GM18499 (cell line): ENCODE results near the gene FBXL16.

Experiments used
- ATAC-seq: cut with Tn5 transposase; IDR thresholded peaks from one replicate; pipeline ENCODE4 v1.9.1; 2021; ENCODE audit warnings: moderate number of reproducible peaks; ENCODE audit not compliant: insufficient read depth, unreplicated experiment

Gene FBXL16

DNA sequence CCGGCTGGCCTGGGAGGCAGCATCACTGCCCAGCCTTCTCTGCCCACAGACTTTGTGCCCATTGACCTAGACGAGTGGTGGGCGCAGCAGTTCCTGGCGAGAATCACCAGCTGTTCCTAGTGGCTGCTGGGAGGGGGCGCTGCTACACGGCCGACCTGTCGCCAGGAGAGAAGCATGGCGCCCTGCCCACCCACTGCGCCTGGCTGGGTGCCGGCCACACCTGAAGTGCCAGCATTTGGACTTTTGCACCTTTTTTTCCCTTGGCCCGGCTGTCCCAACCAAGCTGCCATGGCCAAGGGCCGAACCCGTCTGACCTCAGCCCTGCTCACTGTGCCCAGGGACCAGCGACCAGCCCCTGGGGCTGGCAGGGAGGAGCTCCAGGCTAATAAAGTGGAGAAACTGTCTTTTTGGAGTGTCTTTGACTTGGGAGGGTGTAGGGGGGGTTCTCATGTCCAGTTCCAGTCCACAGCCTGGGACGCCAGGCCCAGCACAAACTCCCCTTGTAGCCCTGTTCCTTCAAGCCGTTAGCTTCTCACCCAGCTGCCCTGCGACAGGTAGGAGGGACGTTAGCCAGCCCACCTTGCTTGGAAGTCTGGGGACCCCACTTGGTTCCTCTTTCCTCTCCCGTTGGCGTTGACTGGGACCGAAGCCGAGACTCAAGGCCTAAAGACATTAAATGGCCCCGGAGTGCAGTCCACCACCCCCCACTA, 57.4 kb downstream of the FBXL16 start:
- ATAC-seq = no peak

DNA sequence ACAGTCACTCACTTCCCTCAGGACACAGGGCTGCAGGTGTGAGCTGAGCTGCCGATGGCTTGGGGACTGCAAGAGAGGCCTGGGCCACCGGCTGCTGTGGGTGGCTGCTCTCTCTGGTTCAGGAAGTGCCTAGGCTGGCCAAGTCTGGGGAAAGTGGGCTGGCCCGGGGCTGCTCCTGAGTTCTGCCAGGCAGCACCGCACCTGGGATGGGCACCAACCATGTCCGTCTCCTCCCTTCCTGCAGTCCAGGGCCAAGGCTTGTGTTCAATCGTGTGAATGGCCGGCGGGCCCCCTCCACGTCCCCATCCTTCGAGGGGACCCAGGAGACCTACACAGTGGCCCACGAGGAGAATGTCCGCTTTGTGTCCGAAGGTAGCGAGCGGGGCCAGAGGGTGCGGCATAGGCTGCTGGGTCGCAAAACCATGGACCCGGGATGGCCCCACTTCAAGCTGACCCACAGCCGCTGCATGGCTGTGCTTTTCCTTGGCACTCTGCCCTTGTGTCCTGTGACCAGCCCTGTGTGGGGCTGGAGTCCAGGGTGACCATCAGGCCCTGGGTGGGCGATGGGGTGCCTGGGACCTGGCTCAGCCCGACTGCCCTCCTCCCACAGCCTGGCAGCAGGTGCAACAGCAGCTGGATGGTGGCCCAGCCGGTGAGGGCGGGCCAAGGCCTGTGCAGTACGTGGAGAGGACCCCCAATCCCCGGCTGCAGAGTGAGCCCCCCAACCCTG, 58.3 kb downstream of the FBXL16 start:
- no peak for ATAC-seq

DNA sequence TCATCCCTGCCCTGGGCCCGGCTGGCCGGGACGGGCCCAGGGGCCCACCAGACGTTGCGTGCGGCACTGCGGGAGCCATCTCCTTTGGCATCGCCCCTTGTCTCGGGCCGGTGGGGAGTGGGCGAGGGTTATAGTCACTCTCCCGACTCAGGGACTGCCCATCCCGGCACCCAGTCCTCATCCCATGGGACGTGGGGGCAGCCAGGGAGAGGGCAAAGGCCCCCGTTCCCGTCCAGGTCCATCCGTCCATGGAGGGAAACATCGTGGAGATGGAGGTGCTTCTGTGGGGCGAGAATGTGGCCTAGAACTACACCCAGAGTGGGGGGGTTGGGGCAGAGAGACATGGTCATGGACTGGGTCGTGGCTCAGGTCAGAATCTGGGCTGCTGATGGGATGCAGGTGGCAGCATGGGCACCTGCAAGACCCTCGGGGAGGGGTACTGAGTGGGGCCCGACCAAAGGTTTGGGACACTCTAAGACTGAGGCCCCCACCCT, 58.9 kb downstream of the FBXL16 start:
- ATAC-seq = no peak

DNA sequence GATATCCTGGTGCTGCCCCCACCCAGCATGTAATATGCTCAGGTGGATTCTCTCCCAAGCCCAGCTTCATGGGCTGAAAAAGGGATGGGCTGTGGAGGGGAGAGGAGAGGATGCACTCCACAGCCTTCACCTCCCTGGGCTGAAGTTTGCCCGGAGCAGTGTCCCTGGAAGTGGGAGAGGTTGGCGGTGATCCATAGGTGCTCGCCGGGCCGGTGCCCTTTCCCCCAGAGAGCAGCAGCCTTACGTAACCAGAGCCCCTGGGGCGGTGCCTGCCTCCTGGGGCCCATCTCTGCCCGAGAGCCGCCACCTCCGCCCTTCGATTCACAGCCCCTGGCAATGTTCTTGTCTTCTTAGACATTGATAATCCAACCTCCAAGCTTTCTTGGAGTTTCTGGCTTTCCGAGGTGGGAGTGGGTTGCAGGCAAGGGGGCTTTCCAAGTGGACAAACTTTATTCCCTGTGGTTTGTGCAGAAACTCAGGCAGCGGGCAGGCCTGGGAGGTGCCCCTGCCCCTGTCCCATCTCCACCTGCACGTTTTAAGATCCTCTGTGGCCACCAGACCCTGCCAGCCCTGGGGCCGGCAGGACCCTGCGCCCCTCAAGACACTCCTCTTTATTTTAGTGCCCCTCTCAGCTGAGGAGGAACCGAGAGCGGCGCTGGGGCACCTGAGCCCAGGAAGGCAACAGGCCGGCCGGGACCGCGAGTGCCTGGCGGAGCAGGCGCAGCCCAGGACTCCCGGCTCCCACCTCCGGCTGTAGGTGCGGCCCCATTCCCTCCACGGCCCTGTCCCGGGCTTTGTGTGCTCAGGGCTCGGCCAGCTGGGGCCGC, 59.5 kb downstream of the FBXL16 start:
- no peak for ATAC-seq

DNA sequence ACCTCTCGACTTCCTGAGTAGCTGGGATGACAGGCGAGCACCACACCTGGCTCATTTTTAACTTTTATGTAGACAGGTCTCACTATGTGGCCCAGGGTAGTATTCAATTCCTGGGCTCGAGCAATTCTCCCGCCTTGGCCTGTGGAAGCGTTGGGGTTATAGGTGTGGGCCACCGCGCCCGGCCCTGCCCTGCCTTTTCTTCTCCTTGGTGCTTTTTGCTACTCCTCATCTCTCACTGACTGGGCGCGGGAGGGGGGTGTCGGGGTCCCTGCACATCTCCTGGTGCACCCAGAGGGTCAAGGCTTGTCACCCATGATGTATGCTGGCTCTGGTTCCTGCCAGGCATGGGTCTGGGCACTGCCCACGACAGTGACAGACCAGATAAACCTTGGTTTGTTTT, 61.0 kb downstream of the FBXL16 start:
- no peak for ATAC-seq

DNA sequence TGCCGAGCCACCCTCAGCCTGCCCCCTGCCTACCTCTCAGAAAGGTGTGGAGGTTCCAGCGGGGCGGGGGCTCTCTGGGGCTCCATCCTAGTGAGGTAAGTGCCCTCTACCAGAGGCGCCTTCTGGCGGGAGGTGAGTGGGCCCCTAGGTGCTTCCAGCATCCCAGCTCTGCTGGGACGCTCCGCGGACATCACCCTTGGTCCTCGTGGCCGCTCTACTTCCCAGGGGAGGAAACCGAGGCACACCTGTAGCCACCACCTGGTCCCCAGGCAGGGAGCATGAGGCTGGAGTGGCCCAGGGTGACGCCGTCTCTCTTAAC, 62.6 kb downstream of the FBXL16 start:
- no peak for ATAC-seq
